Ishikawa (cell line): ENCODE results near the gene DDR2.

Experiments
- TAF1 ChIP-seq: IDR thresholded peaks from 2 replicates; pipeline ENCODE4 v1.6.1; 2012; ENCODE audit warnings: low read depth, mild to moderate bottlenecking
- USF1 ChIP-seq: IDR thresholded peaks from 2 replicates; pipeline ENCODE4 v1.6.1; 2012

GRCh38 chr1:162599451-162599850 lies 32.8 kb upstream of the DDR2 start:
- no peak for TF ChIP-seq USF1
- no peak for TF ChIP-seq TAF1
